Measurements from ENCODE around the gene DLK2.
A peak's percentile ranks its signal among the peaks of the same experiment; 100 is the strongest.

The DLK2 gene

DNA sequence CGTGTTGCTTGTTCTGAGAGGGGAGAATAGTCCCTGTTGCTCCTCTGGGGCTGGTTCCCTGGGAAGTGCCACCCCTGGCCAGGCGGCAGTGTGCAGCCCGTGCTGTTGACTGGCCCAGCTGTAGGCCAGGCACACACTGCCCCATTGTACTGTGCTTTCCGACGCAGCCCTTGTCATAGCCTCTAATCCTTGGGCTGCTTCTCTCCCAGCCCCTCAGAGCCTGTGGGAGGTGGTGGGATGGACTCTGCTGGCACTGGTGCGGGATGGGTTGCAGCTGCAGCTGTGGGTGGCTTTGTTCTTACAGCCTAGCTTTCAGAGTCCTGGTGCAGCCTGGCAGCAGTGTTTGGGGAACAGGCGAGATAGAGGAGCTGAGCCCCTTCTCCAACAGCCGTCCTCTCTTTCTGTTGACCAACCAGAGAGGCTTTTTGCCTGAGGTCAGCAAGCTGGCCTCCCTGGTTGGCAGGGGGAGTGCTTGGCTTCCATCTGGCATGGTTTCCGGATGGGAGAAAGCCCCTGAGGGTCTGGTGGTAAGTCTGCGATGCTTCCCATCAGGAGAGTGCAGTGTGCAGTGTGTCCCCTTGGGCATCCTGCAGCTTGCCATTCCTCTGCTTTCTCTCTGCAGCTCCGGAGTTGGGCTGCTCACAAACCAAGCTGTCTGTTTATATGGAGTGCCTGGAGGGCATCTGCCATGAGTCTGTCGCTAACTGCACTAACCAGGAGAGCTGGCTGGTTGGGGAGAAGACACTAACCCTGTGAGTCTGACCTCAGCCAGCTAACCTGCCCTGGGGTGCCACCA, 34.1 kb upstream of the DLK2 start:
- DNase-seq (ENCODE audit: low read depth, low spot score) = no peak
- H3K4me3 ChIP-seq (ENCODE audit: low read depth, low read length) = no peak overlapping the region
- POLR2A ChIA-PET = no interaction called here
- CTCF ChIA-PET = interaction anchor here (0.7 to 18.5 kb wide), 5 partner anchors 8 to 260 kb away, joined by 3 to 337 read pairs (median 3); partner anchors contain the start of genes DNPH1 and LRRC73
- TF ChIP-seq, protein P1, sequence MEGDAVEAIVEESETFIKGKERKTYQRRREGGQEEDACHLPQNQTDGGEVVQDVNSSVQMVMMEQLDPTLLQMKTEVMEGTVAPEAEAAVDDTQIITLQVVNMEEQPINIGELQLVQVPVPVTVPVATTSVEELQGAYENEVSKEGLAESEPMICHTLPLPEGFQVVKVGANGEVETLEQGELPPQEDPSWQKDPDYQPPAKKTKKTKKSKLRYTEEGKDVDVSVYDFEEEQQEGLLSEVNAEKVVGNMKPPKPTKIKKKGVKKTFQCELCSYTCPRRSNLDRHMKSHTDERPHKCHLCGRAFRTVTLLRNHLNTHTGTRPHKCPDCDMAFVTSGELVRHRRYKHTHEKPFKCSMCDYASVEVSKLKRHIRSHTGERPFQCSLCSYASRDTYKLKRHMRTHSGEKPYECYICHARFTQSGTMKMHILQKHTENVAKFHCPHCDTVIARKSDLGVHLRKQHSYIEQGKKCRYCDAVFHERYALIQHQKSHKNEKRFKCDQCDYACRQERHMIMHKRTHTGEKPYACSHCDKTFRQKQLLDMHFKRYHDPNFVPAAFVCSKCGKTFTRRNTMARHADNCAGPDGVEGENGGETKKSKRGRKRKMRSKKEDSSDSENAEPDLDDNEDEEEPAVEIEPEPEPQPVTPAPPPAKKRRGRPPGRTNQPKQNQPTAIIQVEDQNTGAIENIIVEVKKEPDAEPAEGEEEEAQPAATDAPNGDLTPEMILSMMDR (IDR thresholded peaks at IDR 0.05; ENCODE audit: insufficient read depth, low read length, missing control alignments) = no peak

DNA sequence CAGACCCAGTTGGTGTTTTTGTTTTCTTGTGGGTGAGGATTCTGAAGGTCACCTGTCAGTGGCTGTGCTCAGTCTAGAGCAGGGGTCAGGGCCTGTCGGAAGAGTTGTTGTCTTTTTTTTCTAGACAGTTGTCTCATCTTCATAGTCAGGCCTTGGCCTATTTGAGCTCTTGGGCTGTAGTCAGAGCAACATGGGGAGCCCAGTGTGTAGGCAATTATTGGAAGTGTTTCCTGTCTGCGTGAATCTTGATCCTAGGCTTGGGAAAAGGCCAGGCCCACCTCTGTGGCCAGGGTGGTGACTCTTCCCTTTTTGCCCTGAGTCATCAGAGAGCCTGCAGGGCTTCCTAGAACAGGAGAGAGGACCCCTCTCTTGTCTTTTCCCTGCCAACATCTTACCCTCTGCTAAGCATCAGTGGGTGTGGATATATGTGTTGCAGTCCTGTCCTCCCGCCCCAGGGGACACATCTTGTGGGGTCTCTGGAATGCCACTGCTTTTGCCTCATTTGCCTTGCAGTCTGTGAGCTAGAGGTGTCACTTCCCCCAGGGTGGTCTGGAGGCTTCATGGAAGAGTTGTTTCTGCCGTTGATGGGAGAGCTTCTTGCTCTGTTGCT, 33.4 kb upstream of the DLK2 start:
- CTCF ChIA-PET = interaction anchor here (1.0 to 18.5 kb wide), 3 partner anchors 9 to 220 kb away, joined by 3 to 337 read pairs (median 3); partner anchors contain the start of gene LRRC73
- TF ChIP-seq, protein P1 (IDR thresholded peaks at IDR 0.05; ENCODE audit: insufficient read depth, low read length, missing control alignments) = no peak
- no peak overlapping the region for H3K4me3 ChIP-seq (ENCODE audit: low read depth, low read length)
- POLR2A ChIA-PET = no interaction called here
- no peak for DNase-seq (ENCODE audit: low read depth, low spot score)

DNA sequence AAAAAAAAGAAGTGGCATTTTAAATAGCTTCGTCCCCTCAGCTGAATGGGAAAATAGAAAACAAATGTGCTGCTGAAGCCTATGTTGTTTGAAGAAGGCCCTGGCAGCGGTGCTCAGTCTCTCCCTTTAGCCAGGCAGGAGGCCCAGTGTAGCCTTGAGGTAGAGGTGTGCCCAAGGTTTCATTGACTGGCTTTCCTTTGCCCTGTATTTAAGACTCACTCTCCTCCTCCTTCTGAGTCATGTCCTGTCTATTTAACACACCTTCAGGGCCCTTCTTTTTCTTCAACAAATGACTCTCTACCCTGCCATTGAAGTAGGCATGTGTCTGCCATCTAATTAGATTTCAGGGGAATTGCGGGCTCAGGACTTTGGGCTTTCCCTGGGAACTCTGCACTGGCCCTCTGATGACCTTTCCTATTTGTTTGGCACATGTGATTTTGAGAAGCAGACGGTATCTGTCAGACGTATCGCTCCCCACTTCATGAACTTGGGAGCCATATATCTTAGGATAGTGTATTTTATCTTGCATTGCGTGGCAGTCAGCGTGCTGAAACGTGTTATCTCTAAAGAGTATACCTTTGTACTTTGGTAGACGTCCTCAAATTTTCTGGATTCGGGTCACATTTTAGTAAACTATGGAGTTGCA, 26.4 kb upstream of the DLK2 start:
- H3K4me3 ChIP-seq (ENCODE audit: low read depth, low read length) = no peak overlapping the region
- TF ChIP-seq, protein P1 (IDR thresholded peaks at IDR 0.05; ENCODE audit: insufficient read depth, low read length, missing control alignments) = no peak
- no peak for DNase-seq (ENCODE audit: low read depth, low spot score)
- CTCF ChIA-PET = interaction anchor here (0.7 to 1.1 kb wide), 3 partner anchors 8 to 251 kb away, joined by 3 read pairs; no protein-coding TSS in a partner anchor
- POLR2A ChIA-PET = no interaction called here

DNA sequence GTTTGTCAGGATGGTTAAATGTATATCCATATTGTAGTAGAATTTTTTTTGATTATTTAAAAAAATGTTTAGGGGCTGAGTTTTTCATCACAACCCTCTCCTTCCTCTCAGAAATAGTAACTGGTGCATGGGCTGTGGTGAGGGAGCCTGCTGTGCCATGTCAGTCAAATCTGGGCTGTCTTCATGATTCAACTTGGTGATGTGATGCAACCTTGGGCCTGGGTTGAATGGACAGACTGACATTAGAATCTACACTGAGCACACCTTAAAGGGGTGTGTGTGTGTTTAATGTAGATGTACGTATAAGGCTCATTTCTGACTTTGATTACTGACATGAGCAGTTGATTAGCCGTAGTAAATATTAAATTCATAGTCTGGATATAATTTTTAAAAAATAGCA, 25.7 kb upstream of the DLK2 start:
- CTCF ChIA-PET = interaction anchor here (0.7 to 3.0 kb wide), 3 partner anchors 9 to 251 kb away, joined by 3 to 27 read pairs (median 3); no protein-coding TSS in a partner anchor
- DNase-seq (ENCODE audit: low read depth, low spot score) = no peak

DNA sequence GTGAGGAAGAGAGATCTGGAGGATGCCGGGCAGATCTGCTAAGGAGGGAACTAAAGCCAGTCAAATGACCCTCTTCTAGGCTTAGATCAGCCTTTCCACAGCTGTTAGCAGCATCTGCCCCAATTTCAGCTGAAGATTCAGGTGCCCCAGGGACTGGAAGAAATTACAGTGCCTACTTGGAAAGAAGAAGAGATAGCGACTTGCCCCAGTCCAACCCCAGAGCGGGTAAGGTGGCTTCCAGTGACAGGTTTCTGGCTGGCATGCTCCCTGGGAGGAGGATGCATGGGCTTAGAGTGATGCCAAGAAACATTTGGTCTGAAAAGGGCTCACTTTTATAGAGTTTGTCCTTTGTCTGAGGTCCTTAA, 22.6 kb upstream of the DLK2 start:
- TF ChIP-seq, protein P1 (IDR thresholded peaks at IDR 0.05; ENCODE audit: insufficient read depth, low read length, missing control alignments) = no peak
- no peak for DNase-seq (ENCODE audit: low read depth, low spot score)
- POLR2A ChIA-PET = interaction anchor here (0.8 to 1.5 kb wide), 5 partner anchors 13 to 40 kb away, joined by 3 to 5 read pairs (median 4); no protein-coding TSS in a partner anchor
- CTCF ChIA-PET = interaction anchor here (0.9 to 5.2 kb wide), 5 partner anchors 14 to 91 kb away, joined by 3 to 21 read pairs (median 9); no protein-coding TSS in a partner anchor
- peak overlapping the region; percentile 74 for H3K4me3 ChIP-seq (ENCODE audit: low read depth, low read length)

More for the DNA sequence above, 25.7 kb upstream of the DLK2 start:
- TF ChIP-seq, protein P1 (IDR thresholded peaks at IDR 0.05; ENCODE audit: insufficient read depth, low read length, missing control alignments) = no peak
- no peak overlapping the region for H3K4me3 ChIP-seq (ENCODE audit: low read depth, low read length)
- POLR2A ChIA-PET = no interaction called here

All from AG04449 (cell line).